K562 (cell line): ENCODE measurements around the gene TRMT112. TPM values are rescaled to one million over a fixed set of nuclear protein-coding genes. Genes with fewer than 3 reads are reported as not detected.
A peak's percentile ranks its signal among the peaks of the same experiment; 100 is the strongest.

Experiments
- ATF7 ChIP-seq: fragments of 450-650 bp; IDR thresholded peaks from 2 replicates; pipeline ENCODE4 v1.7.1; 2014; ENCODE audit warnings: mild to moderate bottlenecking, moderate library complexity
- BMI1 ChIP-seq: fragments of 150-350 bp; IDR thresholded peaks from 2 replicates; pipeline ENCODE4 v1.6.1; 2014; ENCODE audit warnings: low read length
- CREM ChIP-seq: IDR thresholded peaks from 2 replicates; pipeline ENCODE4 v1.6.1; 2014; ENCODE audit warnings: antibody characterized with exemption, low read depth
- EP300 ChIP-seq: IDR thresholded peaks from 2 replicates; pipeline ENCODE4 v1.6.1; 2012; ENCODE audit warnings: low read length, improper control_type of control experiment
- FOS ChIP-seq: IDR thresholded peaks from 3 replicates; pipeline ENCODE4 v1.6.1; 2011; ENCODE audit not compliant: insufficient read length; ENCODE audit errors: extremely low read depth
- GTF2E2 ChIP-seq: fragments of 200-800 bp; sonication (Bioruptor generic); IDR thresholded peaks from 2 replicates; pipeline ENCODE4 v1.6.1; 2016; ENCODE audit warnings: missing genetic modification characterization, missing compliant biosample characterization
- HMGN3 ChIP-seq: IDR thresholded peaks from 2 replicates; pipeline ENCODE4 v1.6.1; 2011; ENCODE audit warnings: borderline replicate concordance, low read depth, mild to moderate bottlenecking, mixed read lengths, low read length; ENCODE audit not compliant: insufficient read length; ENCODE audit errors: extremely low read depth
- JUND ChIP-seq, 2 experiments: IDR thresholded peaks; 2 replicates in 1 of 2; 3 replicates in 1 of 2; pipeline ENCODE4 v1.6.1; 2011; ENCODE audit warnings: borderline replicate concordance in 2 of 2, low read depth in 2 of 2, low read length in 2 of 2, improper control_type of control experiment in 1 of 2, missing biosample characterization in 1 of 2, missing genetic modification characterization in 1 of 2, missing genetic modification reagents in 1 of 2
- KDM5B ChIP-seq: fragments of 200-600 bp; sonication (generic); IDR thresholded peaks from 2 replicates; pipeline ENCODE4 v1.6.1; 2012; ENCODE audit warnings: low read depth, mild to moderate bottlenecking, moderate library complexity, low read length, control low read depth, inconsistent platforms; ENCODE audit not compliant: insufficient replicate concordance
- MAZ ChIP-seq, 2 experiments: fragments of 450-650 bp in 1 of 2; sonication (generic) in 1 of 2; formaldehyde crosslinking; IDR thresholded peaks in 1 of 2; conservative IDR thresholded peaks in 1 of 2; 2 replicates each; pipeline versions ENCODE4 v1.4.0 to v1.5.0; 2020; ENCODE audit warnings: mild to moderate bottlenecking in 1 of 2, missing genetic modification reagents in 1 of 2
- MXI1 ChIP-seq: IDR thresholded peaks from 2 replicates; pipeline ENCODE4 v1.6.1; 2011; ENCODE audit warnings: low read depth, mild to moderate bottlenecking, improper control_type of control experiment, low read length
- NR2C1 ChIP-seq, 2 experiments: fragments of 450-650 bp; IDR thresholded peaks; 2 replicates each; pipeline ENCODE4 v1.6.1; 2017; ENCODE audit warnings: mild to moderate bottlenecking in 2 of 2, antibody characterized with exemption in 1 of 2, inconsistent platforms in 1 of 2, missing compliant biosample characterization in 1 of 2, missing genetic modification characterization in 1 of 2
- PML ChIP-seq: IDR thresholded peaks from 2 replicates; pipeline ENCODE4 v1.6.1; 2012; ENCODE audit warnings: low read length, inconsistent platforms
- RBM25 ChIP-seq: fragments of 200-400 bp; formaldehyde crosslinking; IDR thresholded peaks from 2 replicates; pipeline ENCODE4 v1.6.1; 2018; ENCODE audit warnings: low read length, low read depth, moderate library complexity; ENCODE audit not compliant: severe bottlenecking
- RCOR1 ChIP-seq, 2 experiments: IDR thresholded peaks; 2 replicates each; pipeline ENCODE4 v1.6.1; 2012; ENCODE audit warnings: low read depth in 2 of 2, low read length in 2 of 2, borderline replicate concordance in 1 of 2, improper control_type of control experiment in 1 of 2
- RFX1 ChIP-seq: fragments of 450-650 bp; IDR thresholded peaks from 2 replicates; pipeline ENCODE4 v1.6.1; 2016; ENCODE audit warnings: mild to moderate bottlenecking, moderate library complexity
- SRF ChIP-seq, 2 experiments: fragments of 250-450, 450-650 bp in 1 of 2; sonication (Bioruptor Pico) in 1 of 2; sonication (generic) in 1 of 2; formaldehyde crosslinking; IDR thresholded peaks; 2 replicates each; pipeline versions ENCODE4 v1.5.0 to v1.5.1; 2020 to 2022; ENCODE audit warnings: mild to moderate bottlenecking in 1 of 2, missing genetic modification reagents in 1 of 2
- SUPT5H ChIP-seq: fragments of 450-650 bp; IDR thresholded peaks from 2 replicates; pipeline ENCODE4 v1.6.1; 2016
- TAF1 ChIP-seq: IDR thresholded peaks from 2 replicates; pipeline ENCODE4 v1.6.1; 2011; ENCODE audit warnings: mild to moderate bottlenecking, low read length, moderate library complexity; ENCODE audit not compliant: insufficient read depth, control insufficient read depth, severe bottlenecking; ENCODE audit errors: extremely low read depth
- YY1 ChIP-seq, 3 experiments: IDR thresholded peaks; 2 replicates each; pipeline ENCODE4 v1.6.1; 2011; ENCODE audit warnings: low read length in 2 of 3, mild to moderate bottlenecking in 2 of 3, moderate library complexity in 2 of 3, borderline replicate concordance in 1 of 3, control low read depth in 1 of 3, low read depth in 1 of 3; ENCODE audit not compliant: insufficient read depth in 3 of 3, insufficient replicate concordance in 2 of 3, control insufficient read depth in 1 of 3, insufficient read length in 1 of 3; ENCODE audit errors: extremely low read depth in 1 of 3
- ZBED1 ChIP-seq: IDR thresholded peaks from 2 replicates; pipeline ENCODE4 v1.6.1; 2014
- ZKSCAN1 ChIP-seq: fragments of 150-350 bp; IDR thresholded peaks from 2 replicates; pipeline ENCODE4 v1.6.1; 2016; ENCODE audit warnings: low read depth, low read length
- polyA plus RNA-seq, 8 experiments: library from polyadenylated mRNA; depleted of rRNA in 4 of 8; stranded (reverse) in 5 of 8; unstranded in 3 of 8; fragments of >200 nt; fragmentation: Nextera tagmentation in 2 of 8; fragmentation: Illumina TruSeq in 1 of 8; extraction: Ambion mirVana in 2 of 8; extraction: Trizol in 1 of 8; gene quantifications; 2 replicates each; pipeline versions ENCODE4 v1.2.1 to v1.2.3, GENCODE V29; 2011 to 2014; ENCODE audit warnings: inconsistent platforms in 1 of 8, missing spikeins in 1 of 8
- total RNA-seq, 7 experiments: library from RNA; depleted of rRNA in 6 of 7; stranded (reverse); fragments of >200 nt in 6 of 7; fragmentation: Illumina TruSeq in 2 of 7; extraction: Trizol in 2 of 7; gene quantifications; 2 replicates each; pipeline versions ENCODE4 v1.2.1 to v1.2.3, GENCODE V29; 2011 to 2021; ENCODE audit warnings: low replicate concordance in 1 of 7
- TF ChIP-seq, protein P1 (sequence below): fragments of 450-650 bp; formaldehyde crosslinking; IDR thresholded peaks from 2 replicates; pipeline ENCODE4 v1.4.0; 2022; ENCODE audit warnings: mild to moderate bottlenecking, moderate library complexity
- TF ChIP-seq, protein P2 (sequence below): fragments of 250-450 bp; sonication (Bioruptor Pico); IDR thresholded peaks from 2 replicates; pipeline ENCODE4 v1.9.0; 2021; ENCODE audit warnings: mild to moderate bottlenecking

Gene TRMT112
- total and polyA plus RNA-seq, 9 of the 15 experiments (the other 6 are each of a cell fraction or from before 2014, with no cell fraction given), result 162 to 444 (median 300) TPM

DNA sequence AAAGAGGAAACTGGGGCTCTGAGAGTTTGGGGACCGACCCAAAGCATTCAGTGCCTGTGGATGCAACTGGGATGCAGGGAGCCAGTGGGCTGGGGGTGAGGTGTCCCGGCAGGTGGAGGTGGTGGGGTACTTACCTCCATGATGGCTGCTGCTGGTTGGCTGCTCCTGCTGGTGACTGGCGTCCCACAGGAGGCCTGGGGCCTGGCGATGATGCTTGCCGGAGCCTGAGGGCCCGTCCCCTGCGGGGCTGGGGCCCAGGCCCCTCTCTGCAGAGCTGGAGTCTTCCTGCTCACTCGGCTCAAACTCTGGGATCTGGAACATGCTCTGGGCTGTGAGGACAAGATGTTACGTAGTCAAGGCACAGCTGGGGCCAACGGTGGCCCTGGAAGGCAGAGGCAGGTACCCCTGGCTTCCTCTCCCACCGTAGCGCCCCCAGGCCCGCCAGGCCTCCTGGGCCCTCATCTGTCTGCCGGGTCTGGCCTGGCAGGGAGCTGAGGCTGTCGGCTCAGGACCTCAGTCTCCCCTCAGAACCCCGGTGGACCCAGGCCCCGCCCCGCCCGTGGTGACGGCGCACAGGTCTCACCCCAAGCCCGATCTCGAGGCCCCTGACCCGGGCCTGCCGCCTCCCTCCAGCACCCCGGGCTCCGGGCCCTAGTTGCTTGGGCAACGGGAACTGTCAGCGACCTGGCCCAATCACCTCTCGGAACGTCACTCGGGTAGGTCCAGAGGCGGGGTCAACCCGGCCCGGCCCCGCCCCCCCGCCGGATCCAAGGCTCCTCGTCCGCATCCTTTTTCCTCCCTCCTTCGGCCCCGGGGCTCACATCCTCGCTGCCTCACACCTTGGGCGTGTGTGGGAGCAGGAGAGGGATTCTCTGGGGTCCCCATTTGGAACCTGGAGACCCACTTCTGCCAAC lies 33.1 kb downstream of the TRMT112 start, which contains the start of gene BAD (continued):
- TF ChIP-seq, protein P1, sequence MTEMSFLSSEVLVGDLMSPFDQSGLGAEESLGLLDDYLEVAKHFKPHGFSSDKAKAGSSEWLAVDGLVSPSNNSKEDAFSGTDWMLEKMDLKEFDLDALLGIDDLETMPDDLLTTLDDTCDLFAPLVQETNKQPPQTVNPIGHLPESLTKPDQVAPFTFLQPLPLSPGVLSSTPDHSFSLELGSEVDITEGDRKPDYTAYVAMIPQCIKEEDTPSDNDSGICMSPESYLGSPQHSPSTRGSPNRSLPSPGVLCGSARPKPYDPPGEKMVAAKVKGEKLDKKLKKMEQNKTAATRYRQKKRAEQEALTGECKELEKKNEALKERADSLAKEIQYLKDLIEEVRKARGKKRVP (CRISPR knock-in tag), result no peak
- TF ChIP-seq TAF1, result peak; percentile 61
- TF ChIP-seq CREM, result peak; percentile 93
- peak in 1 of 2 experiments; percentile 43; a peak in 1 of 4 replicates for TF ChIP-seq SRF (CRISPR knock-in tag; IDR thresholded peaks at IDR 0.05)
- TF ChIP-seq RFX1, result peak; percentile 97
- TF ChIP-seq FOS, result peak; percentile 51
- no peak for TF ChIP-seq ZBED1
- TF ChIP-seq YY1 (IDR thresholded peaks at IDR 0.05; ENCODE audit: borderline replicate concordance in 1 of 3, control insufficient read depth in 1 of 3, extremely low read depth in 1 of 3, insufficient read depth in 3 of 3, insufficient read length in 1 of 3, insufficient replicate concordance in 2 of 3, low read depth in 1 of 3, low read length in 2 of 3), result peak in 1 of 3 experiments; percentile 21
- peak; percentile 73; the same call in 1 of the 2 replicates for TF ChIP-seq SUPT5H
- 0 out of 2 replicates have a peak, but pooled peaks have one; percentile 2 for TF ChIP-seq ZKSCAN1
- peak; percentile 48 for TF ChIP-seq JUND (IDR thresholded peaks at IDR 0.05; ENCODE audit: borderline replicate concordance, low read depth, low read length)
- no peak for TF ChIP-seq JUND (tag; IDR thresholded peaks at IDR 0.05; ENCODE audit: borderline replicate concordance, low read depth, low read length)
- TF ChIP-seq EP300, result 0 out of 2 replicates have a peak, but pooled peaks have one; percentile 15
- TF ChIP-seq PML, result peak; percentile 33; the same call in 1 of the 2 replicates
- TF ChIP-seq KDM5B, result peak; percentile 50
- peak; percentile 51 to 58; a peak in 3 of 4 replicates for TF ChIP-seq MAZ (CRISPR knock-in tag; conservative IDR thresholded peaks at IDR 0.05 in 1 of 2, IDR thresholded peaks at IDR 0.05 in 1 of 2)
- TF ChIP-seq, protein P2, sequence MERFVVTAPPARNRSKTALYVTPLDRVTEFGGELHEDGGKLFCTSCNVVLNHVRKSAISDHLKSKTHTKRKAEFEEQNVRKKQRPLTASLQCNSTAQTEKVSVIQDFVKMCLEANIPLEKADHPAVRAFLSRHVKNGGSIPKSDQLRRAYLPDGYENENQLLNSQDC, result 0 out of 2 replicates have a peak, but pooled peaks have one; percentile 54
- peak; percentile 38 for TF ChIP-seq HMGN3
- TF ChIP-seq RBM25, result peak; percentile 90
- TF ChIP-seq RCOR1 (IDR thresholded peaks at IDR 0.05; ENCODE audit: borderline replicate concordance in 1 of 2, low read depth in 2 of 2, low read length in 2 of 2), result peak in 1 of 2 experiments; percentile 10; a peak in 1 of 4 replicates
- TF ChIP-seq GTF2E2 (tag), result 0 out of 2 replicates have a peak, but pooled peaks have one; percentile 52
- TF ChIP-seq BMI1, result peak; percentile 90
- TF ChIP-seq MXI1, result peak; percentile 92
- TF ChIP-seq ATF7, result 0 out of 2 replicates have a peak, but pooled peaks have one; percentile 31
- TF ChIP-seq NR2C1 (IDR thresholded peaks at IDR 0.05), result no peak
- TF ChIP-seq NR2C1 (tag; IDR thresholded peaks at IDR 0.05), result 0 out of 2 replicates have a peak, but pooled peaks have one; percentile 15
